ENCODE results near the gene TGFBR2.

DNA sequence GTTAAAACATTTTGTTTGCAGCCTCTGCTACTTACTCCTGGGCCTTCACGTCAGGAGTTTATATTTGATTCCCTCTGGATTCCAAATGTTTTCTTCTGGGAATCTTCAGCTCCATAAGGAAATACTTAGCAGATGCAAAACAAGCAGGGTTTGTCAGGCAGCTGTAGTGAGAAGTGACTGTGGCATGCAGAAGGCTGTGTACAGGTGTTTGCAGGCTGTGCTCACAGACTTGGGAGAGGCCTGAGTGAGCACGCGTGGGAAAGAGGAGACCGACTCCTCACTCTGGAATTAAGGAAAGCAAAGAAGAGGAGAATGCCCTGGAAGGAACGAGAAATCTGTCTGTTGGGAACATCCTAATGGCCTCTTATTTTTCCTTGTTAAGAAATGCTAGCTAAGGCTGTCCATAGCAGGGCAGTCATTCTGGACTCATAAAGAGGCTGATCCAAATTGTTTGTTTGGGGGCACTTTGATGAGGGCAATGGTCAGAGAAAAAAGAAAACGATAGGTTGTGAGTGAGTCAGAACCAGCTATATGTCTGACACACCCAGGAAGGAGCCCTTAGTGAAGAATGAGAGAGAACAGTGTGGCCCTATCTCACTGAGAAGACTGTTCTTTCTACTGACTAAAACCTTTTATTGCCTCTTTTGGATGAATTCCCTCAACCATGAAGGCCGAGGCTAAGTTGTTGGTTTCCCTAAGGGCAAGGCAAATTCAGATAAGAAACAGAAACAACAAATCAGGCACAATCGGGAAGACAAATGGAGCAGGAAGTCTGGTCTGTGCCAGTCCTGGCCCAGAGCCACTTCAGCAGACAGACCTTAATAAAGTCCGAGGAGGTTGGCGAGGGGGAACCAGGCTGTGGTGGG lies 82.6 kb downstream of the TGFBR2 start:
- TF ChIP-seq HDAC2 (CRISPR knock-in tag; IDR thresholded peaks at IDR 0.05) (no peak), SNRNP70 (IDR thresholded peaks at IDR 0.05; ENCODE audit: low read depth, low read length) (no peak), ZNF552 (CRISPR knock-in tag; IDR thresholded peaks at IDR 0.05; ENCODE audit: borderline replicate concordance) (no peak), TCF7L2 (IDR thresholded peaks at IDR 0.05; ENCODE audit: low read depth, low read length) (no peak), ZNF264 (CRISPR knock-in tag; IDR thresholded peaks at IDR 0.05) (no peak), NCOR1 (IDR thresholded peaks at IDR 0.05; ENCODE audit: borderline replicate concordance, low read length) (no peak), ZSCAN21 (CRISPR knock-in tag; IDR thresholded peaks at IDR 0.05; ENCODE audit: borderline replicate concordance) (no peak), RARA (CRISPR knock-in tag; IDR thresholded peaks at IDR 0.05) (no peak)
- TF ChIP-seq, protein P1, sequence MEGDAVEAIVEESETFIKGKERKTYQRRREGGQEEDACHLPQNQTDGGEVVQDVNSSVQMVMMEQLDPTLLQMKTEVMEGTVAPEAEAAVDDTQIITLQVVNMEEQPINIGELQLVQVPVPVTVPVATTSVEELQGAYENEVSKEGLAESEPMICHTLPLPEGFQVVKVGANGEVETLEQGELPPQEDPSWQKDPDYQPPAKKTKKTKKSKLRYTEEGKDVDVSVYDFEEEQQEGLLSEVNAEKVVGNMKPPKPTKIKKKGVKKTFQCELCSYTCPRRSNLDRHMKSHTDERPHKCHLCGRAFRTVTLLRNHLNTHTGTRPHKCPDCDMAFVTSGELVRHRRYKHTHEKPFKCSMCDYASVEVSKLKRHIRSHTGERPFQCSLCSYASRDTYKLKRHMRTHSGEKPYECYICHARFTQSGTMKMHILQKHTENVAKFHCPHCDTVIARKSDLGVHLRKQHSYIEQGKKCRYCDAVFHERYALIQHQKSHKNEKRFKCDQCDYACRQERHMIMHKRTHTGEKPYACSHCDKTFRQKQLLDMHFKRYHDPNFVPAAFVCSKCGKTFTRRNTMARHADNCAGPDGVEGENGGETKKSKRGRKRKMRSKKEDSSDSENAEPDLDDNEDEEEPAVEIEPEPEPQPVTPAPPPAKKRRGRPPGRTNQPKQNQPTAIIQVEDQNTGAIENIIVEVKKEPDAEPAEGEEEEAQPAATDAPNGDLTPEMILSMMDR (CRISPR knock-in tag; IDR thresholded peaks at IDR 0.05): no peak
- TF ChIP-seq, protein P2, sequence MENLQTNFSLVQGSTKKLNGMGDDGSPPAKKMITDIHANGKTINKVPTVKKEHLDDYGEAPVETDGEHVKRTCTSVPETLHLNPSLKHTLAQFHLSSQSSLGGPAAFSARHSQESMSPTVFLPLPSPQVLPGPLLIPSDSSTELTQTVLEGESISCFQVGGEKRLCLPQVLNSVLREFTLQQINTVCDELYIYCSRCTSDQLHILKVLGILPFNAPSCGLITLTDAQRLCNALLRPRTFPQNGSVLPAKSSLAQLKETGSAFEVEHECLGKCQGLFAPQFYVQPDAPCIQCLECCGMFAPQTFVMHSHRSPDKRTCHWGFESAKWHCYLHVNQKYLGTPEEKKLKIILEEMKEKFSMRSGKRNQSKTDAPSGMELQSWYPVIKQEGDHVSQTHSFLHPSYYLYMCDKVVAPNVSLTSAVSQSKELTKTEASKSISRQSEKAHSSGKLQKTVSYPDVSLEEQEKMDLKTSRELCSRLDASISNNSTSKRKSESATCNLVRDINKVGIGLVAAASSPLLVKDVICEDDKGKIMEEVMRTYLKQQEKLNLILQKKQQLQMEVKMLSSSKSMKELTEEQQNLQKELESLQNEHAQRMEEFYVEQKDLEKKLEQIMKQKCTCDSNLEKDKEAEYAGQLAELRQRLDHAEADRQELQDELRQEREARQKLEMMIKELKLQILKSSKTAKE (CRISPR knock-in tag; IDR thresholded peaks at IDR 0.05; ENCODE audit: borderline replicate concordance): no peak
- TF ChIP-seq, protein P3, sequence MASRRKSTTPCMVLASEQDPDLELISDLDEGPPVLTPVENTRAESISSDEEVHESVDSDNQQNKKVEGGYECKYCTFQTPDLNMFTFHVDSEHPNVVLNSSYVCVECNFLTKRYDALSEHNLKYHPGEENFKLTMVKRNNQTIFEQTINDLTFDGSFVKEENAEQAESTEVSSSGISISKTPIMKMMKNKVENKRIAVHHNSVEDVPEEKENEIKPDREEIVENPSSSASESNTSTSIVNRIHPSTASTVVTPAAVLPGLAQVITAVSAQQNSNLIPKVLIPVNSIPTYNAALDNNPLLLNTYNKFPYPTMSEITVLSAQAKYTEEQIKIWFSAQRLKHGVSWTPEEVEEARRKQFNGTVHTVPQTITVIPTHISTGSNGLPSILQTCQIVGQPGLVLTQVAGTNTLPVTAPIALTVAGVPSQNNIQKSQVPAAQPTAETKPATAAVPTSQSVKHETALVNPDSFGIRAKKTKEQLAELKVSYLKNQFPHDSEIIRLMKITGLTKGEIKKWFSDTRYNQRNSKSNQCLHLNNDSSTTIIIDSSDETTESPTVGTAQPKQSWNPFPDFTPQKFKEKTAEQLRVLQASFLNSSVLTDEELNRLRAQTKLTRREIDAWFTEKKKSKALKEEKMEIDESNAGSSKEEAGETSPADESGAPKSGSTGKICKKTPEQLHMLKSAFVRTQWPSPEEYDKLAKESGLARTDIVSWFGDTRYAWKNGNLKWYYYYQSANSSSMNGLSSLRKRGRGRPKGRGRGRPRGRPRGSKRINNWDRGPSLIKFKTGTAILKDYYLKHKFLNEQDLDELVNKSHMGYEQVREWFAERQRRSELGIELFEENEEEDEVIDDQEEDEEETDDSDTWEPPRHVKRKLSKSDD (CRISPR knock-in tag; IDR thresholded peaks at IDR 0.05; ENCODE audit: low read depth): no peak
- TF ChIP-seq, protein P4, sequence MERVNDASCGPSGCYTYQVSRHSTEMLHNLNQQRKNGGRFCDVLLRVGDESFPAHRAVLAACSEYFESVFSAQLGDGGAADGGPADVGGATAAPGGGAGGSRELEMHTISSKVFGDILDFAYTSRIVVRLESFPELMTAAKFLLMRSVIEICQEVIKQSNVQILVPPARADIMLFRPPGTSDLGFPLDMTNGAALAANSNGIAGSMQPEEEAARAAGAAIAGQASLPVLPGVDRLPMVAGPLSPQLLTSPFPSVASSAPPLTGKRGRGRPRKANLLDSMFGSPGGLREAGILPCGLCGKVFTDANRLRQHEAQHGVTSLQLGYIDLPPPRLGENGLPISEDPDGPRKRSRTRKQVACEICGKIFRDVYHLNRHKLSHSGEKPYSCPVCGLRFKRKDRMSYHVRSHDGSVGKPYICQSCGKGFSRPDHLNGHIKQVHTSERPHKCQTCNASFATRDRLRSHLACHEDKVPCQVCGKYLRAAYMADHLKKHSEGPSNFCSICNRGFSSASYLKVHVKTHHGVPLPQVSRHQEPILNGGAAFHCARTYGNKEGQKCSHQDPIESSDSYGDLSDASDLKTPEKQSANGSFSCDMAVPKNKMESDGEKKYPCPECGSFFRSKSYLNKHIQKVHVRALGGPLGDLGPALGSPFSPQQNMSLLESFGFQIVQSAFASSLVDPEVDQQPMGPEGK (CRISPR knock-in tag; IDR thresholded peaks at IDR 0.05): no peak

All from HepG2 (cell line).